SIG-M5 treated with dmso at 0.1 percent for 504 hours (cell line): ENCODE data around the gene ACP5.
A peak's percentile ranks its signal among the peaks of the same experiment; 100 is the strongest.
"Not testable (repeated sequence)": the region's sequence is repeated elsewhere in the genome, so short reads cannot be mapped to it uniquely, and the experiment has no call there.

Experiments used
- DNase-seq: peaks from one replicate; lab custom pipeline; 2025; ENCODE audit not compliant: unreplicated experiment; lab: John Stamatoyannopoulos, UW

ACP5 gene

DNA sequence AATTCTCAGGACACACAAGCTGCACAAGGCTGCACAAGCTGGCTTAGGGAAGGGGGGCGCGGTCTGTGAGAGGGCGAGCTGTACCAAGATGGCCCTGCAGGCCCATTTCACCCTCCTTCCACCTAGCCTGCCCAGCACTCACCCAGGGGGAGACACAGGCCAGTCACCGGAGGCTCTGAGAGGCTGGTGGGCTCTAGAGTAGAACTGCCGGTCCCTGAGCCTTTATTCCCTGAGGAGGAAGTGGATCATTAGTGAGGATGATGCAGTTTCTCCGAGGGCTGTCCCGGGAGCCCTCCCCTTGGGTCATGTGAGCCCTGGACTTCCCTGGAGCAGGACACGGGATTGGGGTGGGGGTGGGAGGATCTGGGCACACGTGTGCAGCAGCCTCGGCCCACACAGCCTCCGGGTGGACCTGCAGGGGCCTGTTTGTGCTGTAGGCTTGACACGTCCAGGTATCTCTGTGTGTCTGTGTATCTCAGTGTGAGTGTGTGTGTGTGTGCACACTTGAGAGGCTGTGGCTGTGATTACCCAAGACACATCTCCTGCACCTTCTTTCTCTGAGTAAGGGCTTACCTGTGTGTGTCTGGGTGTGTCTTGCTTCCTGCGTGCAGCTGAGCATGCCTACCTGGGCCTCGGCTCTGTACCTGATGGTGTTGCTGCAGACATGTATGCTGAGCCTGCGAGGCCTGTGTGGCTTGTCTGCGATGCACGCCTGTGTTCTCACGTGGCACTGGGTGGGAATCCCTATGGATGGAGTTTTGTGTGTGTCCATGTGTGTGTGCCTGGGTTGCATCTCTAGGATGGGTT, at the start of gene ACP5:
Gene ACP5, minus strand, starts transcription at position 195 of the 807 bp plus-strand sequence. CDS start 328 bp downstream, outside the sequence.
- no peak for DNase-seq

DNA sequence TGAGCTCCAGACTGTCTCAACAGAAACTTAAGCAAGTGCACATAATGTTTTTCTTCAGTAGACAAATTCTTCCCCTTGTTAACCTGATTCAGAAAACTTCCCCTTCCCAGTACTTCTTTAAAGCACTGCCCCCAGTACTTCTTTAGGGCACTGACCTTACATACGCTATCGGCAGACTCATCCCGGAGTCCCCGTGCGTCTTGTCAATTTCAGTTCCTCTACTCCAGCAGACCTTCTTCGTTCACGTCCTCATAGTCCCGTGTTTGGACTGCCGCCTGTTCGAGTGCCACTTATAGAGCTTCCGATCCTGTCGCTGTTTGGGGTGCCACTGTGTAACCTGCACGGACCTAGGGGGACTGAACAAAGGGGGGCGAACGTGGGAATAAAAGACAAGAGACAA, 48.8 kb upstream of the ACP5 start:
- no peak for DNase-seq

DNA sequence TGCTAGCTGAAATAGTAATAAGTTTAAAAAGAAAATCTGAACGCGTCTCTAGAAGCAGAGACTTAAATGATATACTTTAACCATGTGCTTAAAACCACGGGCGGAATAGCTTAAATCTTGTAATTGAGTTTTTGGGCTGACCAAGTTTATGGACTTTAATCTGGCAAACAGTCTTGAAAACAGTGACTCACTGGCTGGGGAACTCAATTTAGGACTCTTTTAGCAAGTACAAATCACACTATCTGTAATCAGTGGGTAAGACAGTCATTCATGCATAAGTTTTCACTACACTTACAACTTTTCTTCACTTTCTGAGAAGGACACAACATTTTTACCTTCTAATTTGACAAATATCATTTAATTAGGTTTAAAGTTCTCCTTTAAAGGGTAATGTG, 46.6 kb upstream of the ACP5 start:
- no peak for DNase-seq

DNA sequence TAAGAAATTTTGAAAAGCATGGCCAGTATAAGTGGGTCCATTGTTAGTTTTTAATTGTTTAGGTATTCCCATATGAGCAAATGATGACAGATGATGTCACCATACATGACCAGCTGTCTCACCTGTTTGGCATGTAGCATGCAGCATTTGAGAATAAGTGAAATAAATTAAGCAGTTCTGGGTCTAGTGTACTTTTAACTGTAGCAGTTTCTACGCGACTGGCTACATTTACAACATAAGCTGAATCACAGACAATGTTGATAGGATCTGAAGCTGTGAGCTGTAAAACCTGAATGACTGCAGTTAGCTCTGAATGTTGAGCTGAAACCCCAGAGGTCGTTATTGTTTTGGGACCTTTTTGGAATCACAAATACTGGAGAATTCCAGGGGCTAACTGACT, 45.0 kb upstream of the ACP5 start:
- peak; percentile 7 for DNase-seq

DNA sequence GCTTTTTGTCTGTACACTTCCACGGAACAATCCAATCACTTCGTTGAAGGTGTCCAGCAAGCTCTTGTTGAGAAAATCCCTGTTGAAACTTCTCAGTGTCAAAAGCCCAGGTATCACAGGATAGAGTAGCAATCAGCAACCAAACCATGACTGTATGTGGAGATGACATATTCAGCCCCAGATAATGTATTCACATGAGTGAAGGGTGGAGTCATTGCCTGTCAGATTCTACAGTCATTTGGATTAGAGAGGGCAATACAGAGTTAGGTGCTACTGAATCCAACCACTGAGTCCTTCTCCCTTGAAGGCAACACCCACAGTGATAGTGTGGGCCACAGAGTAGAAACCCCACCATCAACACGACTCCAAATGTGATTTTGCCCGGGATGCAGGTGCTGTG, 43.1 kb upstream of the ACP5 start:
- DNase-seq: no peak

DNA sequence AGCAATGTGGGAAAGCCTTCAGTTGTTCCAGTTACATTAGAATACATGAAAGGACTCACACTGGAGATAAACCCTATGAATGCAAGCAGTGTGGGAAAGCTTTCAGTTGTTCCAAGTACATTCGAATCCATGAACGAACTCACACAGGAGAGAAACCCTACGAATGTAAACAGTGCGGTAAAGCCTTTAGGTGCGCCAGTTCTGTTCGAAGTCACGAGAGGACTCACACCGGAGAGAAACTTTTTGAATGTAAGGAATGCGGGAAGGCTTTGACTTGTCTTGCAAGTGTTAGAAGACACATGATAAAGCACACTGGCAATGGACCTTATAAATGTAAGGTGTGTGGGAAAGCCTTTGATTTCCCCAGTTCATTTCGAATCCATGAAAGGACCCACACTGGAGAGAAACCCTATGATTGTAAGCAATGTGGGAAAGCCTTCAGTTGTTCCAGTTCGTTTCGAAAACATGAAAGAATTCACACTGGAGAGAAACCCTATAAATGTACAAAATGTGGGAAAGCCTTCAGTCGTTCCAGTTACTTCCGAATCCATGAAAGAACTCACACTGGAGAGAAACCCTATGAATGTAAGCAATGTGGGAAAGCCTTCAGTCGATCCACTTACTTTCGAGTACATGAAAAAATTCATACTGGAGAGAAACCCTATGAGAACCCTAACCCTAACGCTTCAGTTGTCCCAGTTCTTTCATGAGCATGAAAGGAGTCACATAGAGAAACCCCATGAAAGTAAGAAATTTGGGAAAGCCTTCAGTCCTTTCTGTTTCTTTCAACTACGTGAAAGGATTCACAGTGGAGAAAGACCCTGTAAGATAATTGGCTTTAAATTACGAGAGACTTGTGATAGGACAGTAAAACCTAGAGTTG, 40.0 kb upstream of the ACP5 start:
- no peak for DNase-seq

DNA sequence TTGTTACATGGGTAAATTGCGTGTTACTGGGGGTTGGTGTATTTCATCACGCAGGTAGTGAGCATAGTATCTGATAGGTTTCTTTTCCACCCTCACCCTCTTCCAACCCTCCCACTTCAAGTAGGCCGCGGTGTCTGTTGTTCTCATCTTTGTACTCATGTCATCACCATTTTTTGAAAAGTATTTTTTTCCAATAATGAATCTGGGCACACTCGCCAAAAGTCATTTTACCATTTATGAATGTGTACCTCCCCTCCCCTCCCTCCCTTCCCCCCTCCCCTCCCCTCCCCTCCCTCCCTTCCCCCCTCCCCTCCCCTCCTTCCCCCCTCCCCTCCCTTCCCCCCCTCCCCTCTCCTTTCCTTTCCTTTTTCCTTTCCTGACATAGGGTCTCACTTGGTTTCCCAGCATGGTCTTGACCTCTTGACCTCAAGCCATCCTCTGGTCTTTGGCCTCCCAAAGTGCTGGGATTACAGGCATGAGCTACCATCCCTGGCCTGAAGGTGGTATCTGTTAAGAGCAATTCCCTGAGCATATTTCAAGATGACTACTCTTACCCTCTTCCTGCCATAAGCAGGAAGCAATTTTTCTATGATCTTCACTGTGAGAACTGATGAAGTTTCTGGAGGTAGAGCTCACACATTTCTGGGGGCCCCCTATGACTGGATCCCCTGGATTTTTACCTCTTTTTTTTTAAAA, 35.5 kb upstream of the ACP5 start:
- no peak for DNase-seq

DNA sequence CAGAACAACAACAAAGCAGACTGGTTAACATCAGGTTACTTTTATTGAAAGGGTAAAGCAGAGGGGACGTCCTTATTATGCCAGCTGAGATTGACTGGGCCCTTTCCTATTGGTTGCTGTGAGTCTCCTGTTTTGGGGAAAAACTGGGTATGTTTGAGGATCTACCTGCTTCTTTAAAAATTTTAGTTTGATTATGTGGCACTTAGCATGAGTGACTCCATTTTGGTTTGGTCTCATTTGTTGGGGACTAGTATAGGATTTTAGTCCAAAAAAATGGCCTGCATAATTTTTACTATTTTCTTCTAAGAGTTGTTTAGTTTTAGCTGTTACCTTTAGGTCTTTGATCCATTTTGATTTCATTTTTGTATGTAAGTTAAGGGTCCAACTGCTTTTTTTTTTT, 34.3 kb upstream of the ACP5 start:
- DNase-seq: no peak

DNA sequence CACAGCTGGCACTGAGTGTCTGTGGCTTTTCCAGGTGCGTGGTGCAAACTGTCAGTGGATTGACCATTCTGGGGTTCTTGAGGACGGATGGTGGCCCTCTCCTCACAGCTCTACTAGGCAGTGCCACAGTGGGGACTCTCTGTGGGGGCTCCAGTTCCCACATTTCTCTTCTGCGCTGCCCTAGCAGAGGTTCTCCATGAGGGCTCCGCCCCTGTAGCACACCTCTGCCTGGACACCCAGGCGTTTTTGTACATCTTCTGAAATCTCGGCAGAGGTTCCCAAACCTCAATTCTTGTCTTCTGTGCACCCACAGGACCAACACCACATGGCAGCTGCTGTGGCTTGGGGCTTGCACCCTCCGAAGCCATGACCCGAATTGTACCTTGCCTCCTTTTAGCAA, 29.0 kb upstream of the ACP5 start:
- no peak for DNase-seq

DNA sequence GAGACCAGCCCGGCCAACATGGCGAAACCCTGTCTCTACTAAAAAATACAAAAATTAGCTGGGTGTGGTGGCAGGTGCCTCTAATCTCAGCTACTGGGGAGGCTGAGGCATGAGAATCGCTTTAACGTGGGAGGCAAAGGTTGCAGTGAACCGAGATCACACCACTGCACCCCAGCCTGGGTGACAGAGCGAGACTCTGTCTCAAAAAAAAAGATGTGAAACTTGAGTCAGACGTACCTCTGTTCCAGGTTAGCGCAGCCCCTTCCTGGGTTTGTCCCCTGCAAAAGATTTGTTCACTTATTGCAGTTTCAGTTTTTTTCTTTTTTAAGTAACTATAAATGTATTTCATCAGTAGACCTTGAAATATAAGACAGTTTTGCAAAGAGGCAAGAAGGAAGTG, 22.3 kb upstream of the ACP5 start:
- DNase-seq: not testable (repeated sequence)

DNA sequence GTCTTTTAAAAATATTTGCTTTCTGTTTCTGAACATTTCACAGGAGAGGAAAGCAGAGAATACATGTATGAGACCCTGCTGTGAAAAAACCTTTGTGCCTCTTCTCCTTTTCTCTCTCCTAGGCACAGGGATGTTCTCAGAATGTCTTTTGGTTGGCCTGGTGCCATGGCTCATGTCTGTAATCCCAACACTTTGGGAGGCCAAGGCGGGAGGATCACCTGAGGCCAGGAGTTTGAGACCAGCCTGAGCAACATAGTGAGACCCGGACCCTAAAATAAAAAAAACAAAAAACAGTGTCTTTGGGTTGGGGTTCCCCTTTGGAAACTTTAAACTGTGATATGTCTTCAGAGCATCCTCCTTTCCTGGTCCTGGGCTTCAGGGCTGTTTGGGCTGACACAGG, 21.3 kb upstream of the ACP5 start:
- DNase-seq: no peak

DNA sequence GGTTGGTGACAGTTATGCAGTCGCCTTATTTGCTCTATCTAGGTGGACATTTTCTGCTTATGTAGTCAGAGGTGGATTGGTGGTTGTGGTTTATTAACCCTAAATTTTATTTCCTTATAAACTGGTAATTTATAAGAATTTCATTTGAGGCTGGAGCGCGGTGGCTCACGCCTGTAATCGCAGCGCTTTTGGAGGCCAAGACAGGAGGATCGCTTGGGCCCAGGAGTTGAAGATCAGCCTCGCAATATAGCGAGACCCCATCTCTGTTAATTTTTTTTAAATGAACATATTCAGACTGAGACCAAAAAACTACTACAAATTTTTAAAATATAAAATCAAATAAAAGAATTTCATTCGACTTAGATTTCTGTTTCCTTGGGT, 20.6 kb upstream of the ACP5 start:
- DNase-seq: no peak

DNA sequence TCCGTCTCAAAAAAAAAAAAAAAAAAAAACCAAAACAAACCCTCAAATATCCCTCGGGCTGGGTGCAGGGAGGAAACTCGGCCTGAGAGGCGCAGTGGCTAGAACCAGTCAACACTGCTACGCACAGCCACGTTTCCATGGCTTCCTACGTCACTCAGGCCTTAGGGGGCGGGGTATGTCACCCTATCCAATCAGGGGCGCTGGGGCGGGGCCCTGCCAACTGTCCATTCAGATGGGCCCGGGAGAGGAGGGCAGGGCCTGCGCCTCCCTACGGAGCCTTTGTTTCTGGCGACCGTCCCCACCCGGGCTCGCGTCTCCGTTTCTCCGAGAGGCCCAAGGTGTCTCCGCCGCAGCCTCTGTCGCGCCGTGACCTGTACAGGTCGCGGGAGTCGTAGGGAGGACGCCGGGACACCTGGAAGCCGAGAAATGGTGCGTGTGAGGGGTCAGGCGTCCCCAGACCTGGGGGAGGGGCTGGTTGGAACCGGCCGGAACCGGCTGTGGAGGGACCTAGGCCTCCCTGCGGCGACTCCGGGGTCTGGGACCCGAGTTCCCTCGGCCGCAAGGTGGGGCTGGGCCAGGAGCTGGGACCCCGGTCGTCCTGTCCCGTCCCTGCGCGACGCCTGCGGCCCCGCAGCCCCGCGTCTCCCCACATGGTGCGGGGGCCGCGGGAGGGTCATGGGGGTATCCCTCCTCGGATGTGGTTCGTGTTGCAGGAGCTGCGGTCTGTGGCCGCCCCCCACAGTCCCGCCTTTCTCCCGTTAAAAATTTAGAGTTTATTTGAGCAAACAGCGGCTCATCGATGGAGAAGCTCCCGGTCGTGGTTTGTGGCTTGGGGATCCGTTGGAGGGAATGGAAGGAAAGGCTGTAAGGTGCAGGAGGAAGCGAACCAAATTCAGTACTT, 20.0 kb upstream of the ACP5 start, which contains the start of gene ZNF627:
Gene ZNF627, plus strand, starts transcription at position 282 of the 901 bp plus-strand sequence. Its CDS starts 145 bp downstream, at position 427.
- peak; percentile 94 for DNase-seq

DNA sequence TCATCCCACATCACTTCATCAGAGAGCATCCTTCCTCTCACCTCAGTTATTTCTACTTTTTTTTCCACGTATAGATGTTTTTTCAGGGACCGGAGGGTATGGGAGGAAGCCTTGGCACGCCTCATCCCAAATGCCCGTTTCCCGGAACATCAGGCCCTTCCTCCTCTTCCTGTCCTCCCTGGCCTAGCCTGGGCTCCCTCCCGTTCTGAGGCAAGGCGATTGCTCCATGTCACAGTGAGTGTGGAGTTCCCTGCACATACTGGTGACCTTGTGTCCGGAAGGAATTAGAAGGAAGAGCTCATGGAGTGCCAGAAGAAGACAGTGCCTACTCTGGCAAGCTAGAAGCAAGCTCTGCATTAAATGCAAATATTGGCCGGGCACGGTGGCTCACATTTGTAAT, 18.7 kb upstream of the ACP5 start:
- no peak for DNase-seq

DNA sequence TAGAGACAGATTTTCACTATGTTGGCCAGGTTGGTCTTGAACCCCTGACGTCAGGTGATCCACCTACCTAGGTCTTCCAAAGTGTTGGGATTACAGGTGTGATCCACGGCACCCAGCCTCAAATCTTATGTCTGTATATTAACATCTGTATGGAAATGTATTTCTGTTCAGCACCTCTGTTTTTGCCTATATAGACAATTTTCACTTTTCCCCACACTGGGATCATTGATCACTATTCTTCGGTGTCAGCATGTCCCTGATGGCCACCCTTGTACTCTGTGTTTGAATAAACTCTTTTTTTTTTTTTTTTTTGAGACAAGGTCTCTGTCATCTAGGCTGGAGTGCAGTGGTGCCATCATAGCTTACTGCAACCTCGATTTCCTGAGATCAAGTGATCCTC, 16.6 kb upstream of the ACP5 start:
- no peak for DNase-seq

DNA sequence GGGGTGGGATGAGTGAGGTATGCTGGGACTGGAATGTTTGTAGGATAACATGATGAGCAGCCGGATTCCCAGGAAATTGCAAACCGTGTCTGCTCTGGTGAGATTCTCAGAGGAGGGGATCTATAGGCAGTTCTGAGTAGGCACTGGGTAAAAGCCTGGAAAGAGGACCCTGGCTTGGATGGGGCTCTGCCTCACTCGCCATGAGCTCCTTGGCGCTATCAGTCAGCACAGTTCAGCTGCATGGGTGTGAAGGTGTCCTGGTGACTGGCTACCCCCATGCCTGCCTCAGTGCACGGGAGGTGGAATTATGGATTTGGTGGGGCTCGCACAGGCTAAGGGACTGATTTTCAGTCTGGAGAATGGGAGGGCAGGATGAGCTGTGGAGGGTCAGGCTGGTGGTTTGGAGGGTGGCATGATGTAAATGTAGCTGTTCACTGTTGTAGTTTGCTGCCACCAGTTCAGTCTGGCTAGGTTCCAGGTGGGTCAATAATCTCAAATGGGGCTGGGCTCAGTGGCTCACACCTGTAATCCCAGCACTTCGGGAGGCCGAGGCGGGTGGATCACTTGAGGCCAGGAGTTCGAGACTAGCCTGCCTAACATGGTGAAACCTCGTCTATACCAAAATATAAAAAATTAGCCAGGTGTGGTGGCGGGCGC, 10.7 kb upstream of the ACP5 start:
- no peak for DNase-seq

DNA sequence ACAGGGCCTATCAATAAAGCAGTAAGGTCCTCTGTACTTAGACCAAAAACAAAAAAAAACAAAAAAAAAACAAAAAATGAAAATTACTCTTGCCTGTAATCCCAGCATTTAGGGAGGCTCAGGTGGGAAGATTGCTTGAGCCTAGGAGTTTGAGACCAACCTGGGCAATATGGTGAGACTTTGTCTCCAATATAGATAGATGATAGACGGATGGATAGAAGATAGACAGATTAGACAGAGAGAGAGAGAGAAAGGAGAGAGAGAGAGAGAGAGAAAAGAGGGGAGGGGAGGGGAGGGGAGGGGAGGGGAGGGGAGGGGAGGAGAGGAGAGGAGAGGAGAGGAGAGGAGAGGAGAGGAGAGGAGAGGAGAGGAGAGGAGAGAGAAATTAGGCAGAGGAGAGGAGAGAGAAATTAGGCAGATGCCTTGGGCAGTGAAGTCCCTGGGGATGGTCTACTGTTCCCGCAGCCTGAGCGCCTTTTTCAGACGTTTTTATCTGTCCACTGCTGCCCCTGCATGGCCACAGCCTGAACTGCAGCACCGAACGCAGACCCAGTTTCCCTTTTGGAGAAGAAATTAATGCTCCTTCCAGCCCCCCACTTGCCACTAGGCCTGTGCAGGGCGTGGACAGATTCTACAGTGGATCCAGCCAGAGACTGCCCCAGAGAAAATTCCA, 10.0 kb upstream of the ACP5 start:
- peak; percentile 49 for DNase-seq

DNA sequence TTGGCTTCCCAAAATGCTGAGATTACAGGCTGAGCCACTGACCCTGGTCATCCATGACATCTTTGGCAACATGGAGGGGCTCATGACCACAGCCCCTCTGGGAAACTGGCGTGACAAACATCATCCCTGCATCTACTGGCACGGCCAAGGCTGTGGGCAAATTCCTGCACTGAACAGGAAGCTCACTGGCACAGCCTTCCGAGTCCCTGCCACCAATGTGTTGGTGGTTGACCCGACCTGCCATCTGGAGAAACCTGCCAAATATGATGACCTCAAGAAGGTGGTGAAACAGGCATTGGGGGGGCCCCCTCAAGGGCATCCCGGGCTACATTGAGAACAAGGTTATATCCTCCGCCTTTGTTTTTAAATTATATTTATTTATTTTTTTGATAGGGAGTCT, 8.9 kb upstream of the ACP5 start:
- DNase-seq: no peak

DNA sequence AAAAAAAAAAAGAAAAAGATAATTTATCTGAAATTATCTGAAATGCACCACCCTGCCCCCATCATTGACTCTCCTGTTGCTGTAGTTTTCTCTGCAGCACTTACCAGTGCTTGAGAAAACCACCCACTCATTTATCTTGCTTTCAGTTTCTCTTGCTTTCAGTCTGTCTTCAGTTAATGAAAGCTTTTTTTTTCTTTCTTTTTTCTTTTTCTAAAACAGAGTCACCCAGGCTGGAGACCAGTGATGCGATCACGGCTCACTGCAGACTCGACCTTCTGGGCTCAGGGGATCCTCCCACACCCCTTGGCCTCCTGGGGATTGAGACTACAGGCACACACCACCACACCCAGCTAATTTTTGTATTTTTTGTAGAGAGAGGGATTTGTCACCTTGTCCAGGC, 4.3 kb upstream of the ACP5 start:
- no peak for DNase-seq
